NCI-H146 treated with DMSO at 0.1 percent for 48 hours (cell line): ENCODE data around the gene RFXANK.

Experiments
- DNase-seq: peaks from one replicate; lab custom pipeline; 2025; ENCODE audit not compliant: unreplicated experiment; lab: John Stamatoyannopoulos, UW

RFXANK gene

GRCh38 chr19:19226663-19227062 lies 34.6 kb downstream of the RFXANK start:
- DNase-seq = no peak

- DNase-seq = no peak
These were observed 35.2 kb downstream of the RFXANK start for GRCh38 chr19:19227217-19227616.

GRCh38 chr19:19229701-19230100 lies 37.6 kb downstream of the RFXANK start:
- DNase-seq = no peak

GRCh38 chr19:19230999-19231398 lies 38.9 kb downstream of the RFXANK start:
- no peak for DNase-seq

- no peak for DNase-seq
These were observed 40.2 kb downstream of the RFXANK start for GRCh38 chr19:19232261-19232721.

GRCh38 chr19:19234220-19234816 lies 42.3 kb downstream of the RFXANK start:
- no peak for DNase-seq

GRCh38 chr19:19236173-19236572 lies 44.1 kb downstream of the RFXANK start:
- DNase-seq = no peak

GRCh38 chr19:19238126-19238894 lies 46.3 kb downstream of the RFXANK start:
- no peak for DNase-seq

- DNase-seq = no peak
These were observed 47.6 kb downstream of the RFXANK start for GRCh38 chr19:19239675-19240074.

GRCh38 chr19:19240476-19240875 lies 48.4 kb downstream of the RFXANK start:
- DNase-seq = no peak

GRCh38 chr19:19250196-19250801 lies 58.2 kb downstream of the RFXANK start:
- no peak for DNase-seq
